Spleen (tissue), 11 donors: ENCODE results near the gene VPS52. TPM values are rescaled to one million over a fixed set of nuclear protein-coding genes. Genes with fewer than 3 reads are reported as not detected.
A peak's percentile ranks its signal among the peaks of the same experiment; 100 is the strongest.

Experiments used
- DNase-seq: peaks from one replicate; pipeline ENCODE4 v3.0.0-alpha.2; 2020
- H3K27ac ChIP-seq, 8 donors: fragments of 200-600 bp; sonication (generic) in 7 of 8; 1 replicate in 4 of 8; 2 replicates in 4 of 8; pipeline versions ENCODE4 v1.5.0 to v1.8.0; 2016 to 2021; ENCODE audit warnings: inconsistent platforms in 4 of 8, mild to moderate bottlenecking in 4 of 8, moderate library complexity in 1 of 8
- H3K27me3 ChIP-seq, 7 donors: fragments of 200-600 bp; sonication (generic) in 6 of 7; replicated peaks in 1 of 7; 1 replicate in 4 of 7; 2 replicates in 3 of 7; pipeline versions ENCODE4 v1.5.0 to v1.8.0; 2016 to 2021; ENCODE audit warnings: inconsistent platforms in 3 of 7, mild to moderate bottlenecking in 1 of 7
- H3K36me3 ChIP-seq, 6 donors: fragments of 200-600 bp; sonication (generic) in 5 of 6; 1 replicate in 4 of 6; 2 replicates in 2 of 6; pipeline versions ENCODE4 v1.5.0 to v1.8.0; 2016 to 2021; ENCODE audit warnings: inconsistent platforms in 2 of 6
- H3K4me1 ChIP-seq, 6 donors: fragments of 200-600 bp; sonication (generic) in 5 of 6; 1 replicate in 3 of 6; 2 replicates in 3 of 6; pipeline versions ENCODE4 v1.5.0 to v1.8.0; 2016 to 2021; ENCODE audit warnings: inconsistent platforms in 3 of 6
- H3K4me3 ChIP-seq, 8 donors: fragments of 200-600 bp; sonication (generic) in 7 of 8; 1 replicate in 4 of 8; 2 replicates in 4 of 8; pipeline versions ENCODE4 v1.5.0 to v1.8.0; 2016 to 2021; ENCODE audit warnings: inconsistent platforms in 4 of 8, mild to moderate bottlenecking in 4 of 8, moderate library complexity in 2 of 8
- H3K9me3 ChIP-seq, 8 donors: fragments of 200-600 bp; sonication (generic) in 7 of 8; 1 replicate in 4 of 8; 2 replicates in 4 of 8; pipeline versions ENCODE4 v1.5.0 to v1.8.0; 2016 to 2021; ENCODE audit warnings: inconsistent platforms in 4 of 8
- POLR2A ChIP-seq, 3 donors: fragments of 450-650 bp; IDR thresholded peaks; one replicate each; pipeline ENCODE4 v1.5.1; 2017; ENCODE audit warnings: antibody characterized with exemption in 3 of 3, mild to moderate bottlenecking in 1 of 3
- POLR2AphosphoS5 ChIP-seq, 3 donors: sonication (generic); formaldehyde crosslinking; IDR thresholded peaks; one replicate each; pipeline ENCODE4 v1.5.1; 2017; ENCODE audit warnings: antibody characterized with exemption in 3 of 3
- WGBS, 5 donors: extraction: QIAGEN DNeasy Blood & Tissue Kit in 3 of 5; methylation state at CpG; one replicate each; pipeline versions ENCODE4 v1.1.5 to v1.1.7; 2013 to 2018; 5-methylcytosine and 5-hydroxymethylcytosine counted together
- intact Hi-C: fragments of 100-400 bp; cut with DNase I; formaldehyde crosslinking; loops from one replicate; pipeline ENCODE4 v1.15.0; 2023; ENCODE audit warnings: low total_unique reads
- polyA plus RNA-seq, 3 donors: library from polyadenylated mRNA; stranded (reverse); fragments of 200-250 nt; gene quantifications; one replicate each; pipeline ENCODE4 v1.2.1, GENCODE V29; 2013
- total RNA-seq, 7 donors: library from RNA; depleted of rRNA in 3 of 7; stranded (reverse); fragments of >200 nt in 3 of 7; fragmentation: NEBNext Ultra II Directional in 4 of 7; extraction: Animal tissue kit (Norgen Biotek cat#: 25700) in 4 of 7; gene quantifications; one replicate each; pipeline versions ENCODE4 v1.1.0 to v1.2.1, GENCODE V29; 2016 to 2021
- TF ChIP-seq, protein P1 (sequence below), 11 experiments: fragments of 200-600 bp in 7 of 11; fragments of 450-650 bp in 4 of 11; sonication (generic) in 4 of 11; IDR thresholded peaks in 8 of 11; conservative IDR thresholded peaks in 3 of 11; 1 replicate in 7 of 11; 2 replicates in 4 of 11; pipeline versions ENCODE4 v1.4.0 to v1.8.0; 2016 to 2021; ENCODE audit warnings: antibody characterized with exemption in 11 of 11, inconsistent platforms in 4 of 11, mild to moderate bottlenecking in 1 of 11
- donor health status: healthy with polysubstance abuse.
- donor health status: DM: no; HTN: no; CAD: no; lungs with moderate emphysema.
- donor health status: DM: no; HTN: no; CAD: no.
- donor health status: Bipolar disorder and iron deficiency.
- donor health status: healthy.
- donor health status: DM: no; HTN: no; CAD: no.
- donor health status: DM: yes; HTN: yes; CAD: no.

The VPS52 gene
- total and polyA plus RNA-seq, 10 donors: 31.7 to 87.7 (median 54.1) TPM

DNA sequence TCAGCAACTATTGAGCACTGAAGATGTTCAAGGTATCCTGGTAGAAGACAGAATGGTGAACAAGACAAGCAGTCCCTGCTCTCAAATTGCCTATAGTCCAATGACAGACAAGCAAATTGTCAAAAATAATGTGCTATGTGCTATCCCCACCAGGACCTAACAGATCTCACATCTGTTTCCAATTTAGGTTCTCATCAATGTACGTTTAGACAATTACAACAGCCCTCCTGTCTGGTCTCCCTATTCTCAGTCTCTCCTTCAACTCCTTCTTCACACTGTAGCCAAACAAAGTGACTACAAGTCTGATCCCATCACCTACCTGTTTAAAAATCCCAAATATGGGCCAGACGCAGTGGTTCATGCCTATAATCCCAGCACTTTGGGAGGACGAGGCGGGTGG lies 34.7 kb upstream of the VPS52 start:
- no peak overlapping the region for H3K4me3 ChIP-seq
- intact Hi-C loops: no loop called here
- H3K27me3 ChIP-seq: no peaks in the 10 kb centered on the region
- TF ChIP-seq POLR2A (IDR thresholded peaks at IDR 0.05): no peak
- TF ChIP-seq, protein P1, sequence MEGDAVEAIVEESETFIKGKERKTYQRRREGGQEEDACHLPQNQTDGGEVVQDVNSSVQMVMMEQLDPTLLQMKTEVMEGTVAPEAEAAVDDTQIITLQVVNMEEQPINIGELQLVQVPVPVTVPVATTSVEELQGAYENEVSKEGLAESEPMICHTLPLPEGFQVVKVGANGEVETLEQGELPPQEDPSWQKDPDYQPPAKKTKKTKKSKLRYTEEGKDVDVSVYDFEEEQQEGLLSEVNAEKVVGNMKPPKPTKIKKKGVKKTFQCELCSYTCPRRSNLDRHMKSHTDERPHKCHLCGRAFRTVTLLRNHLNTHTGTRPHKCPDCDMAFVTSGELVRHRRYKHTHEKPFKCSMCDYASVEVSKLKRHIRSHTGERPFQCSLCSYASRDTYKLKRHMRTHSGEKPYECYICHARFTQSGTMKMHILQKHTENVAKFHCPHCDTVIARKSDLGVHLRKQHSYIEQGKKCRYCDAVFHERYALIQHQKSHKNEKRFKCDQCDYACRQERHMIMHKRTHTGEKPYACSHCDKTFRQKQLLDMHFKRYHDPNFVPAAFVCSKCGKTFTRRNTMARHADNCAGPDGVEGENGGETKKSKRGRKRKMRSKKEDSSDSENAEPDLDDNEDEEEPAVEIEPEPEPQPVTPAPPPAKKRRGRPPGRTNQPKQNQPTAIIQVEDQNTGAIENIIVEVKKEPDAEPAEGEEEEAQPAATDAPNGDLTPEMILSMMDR (IDR thresholded peaks at IDR 0.05 in 8 of 11, conservative IDR thresholded peaks at IDR 0.05 in 3 of 11): no peak
- TF ChIP-seq POLR2AphosphoS5 (IDR thresholded peaks at IDR 0.05): no peak
- H3K4me1 ChIP-seq: peaks cover 21 to 100% (median 78%) of the 10 kb centered on the region in 6 donors
- H3K9me3 ChIP-seq: no peaks in the 10 kb centered on the region
- 81 to 95% (median 85%) methylated on average over 4 of the region's 4 CpGs for WGBS, 5 donors
- DNase-seq: no peak
- H3K36me3 ChIP-seq: peaks cover 0 to 100% (median 80%) of the 10 kb centered on the region in 6 donors
- H3K27ac ChIP-seq: peak overlapping the region in 4 of 8 donors; percentile 9 to 68 (median 47)

DNA sequence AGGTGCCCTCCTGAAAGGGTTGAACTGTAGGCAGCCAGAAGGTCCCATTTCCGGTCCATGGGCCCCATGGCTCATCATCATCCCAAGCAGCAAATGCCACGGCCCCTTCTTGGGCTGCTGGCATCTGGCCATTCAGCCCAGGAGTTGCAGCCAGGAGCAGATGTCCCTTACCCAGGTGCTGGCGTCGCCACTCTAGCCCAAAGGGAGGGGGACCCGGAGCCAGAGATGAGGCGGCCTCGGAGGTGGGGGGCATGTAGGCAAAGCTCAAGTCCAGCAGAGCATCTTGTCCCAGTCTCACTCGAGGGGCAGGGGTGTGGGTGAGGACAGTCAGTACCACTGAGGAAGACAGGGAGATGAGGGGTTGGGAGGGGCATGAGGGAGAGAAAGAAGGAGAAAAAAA lies 33.4 kb upstream of the VPS52 start:
- intact Hi-C loops: no loop called here

DNA sequence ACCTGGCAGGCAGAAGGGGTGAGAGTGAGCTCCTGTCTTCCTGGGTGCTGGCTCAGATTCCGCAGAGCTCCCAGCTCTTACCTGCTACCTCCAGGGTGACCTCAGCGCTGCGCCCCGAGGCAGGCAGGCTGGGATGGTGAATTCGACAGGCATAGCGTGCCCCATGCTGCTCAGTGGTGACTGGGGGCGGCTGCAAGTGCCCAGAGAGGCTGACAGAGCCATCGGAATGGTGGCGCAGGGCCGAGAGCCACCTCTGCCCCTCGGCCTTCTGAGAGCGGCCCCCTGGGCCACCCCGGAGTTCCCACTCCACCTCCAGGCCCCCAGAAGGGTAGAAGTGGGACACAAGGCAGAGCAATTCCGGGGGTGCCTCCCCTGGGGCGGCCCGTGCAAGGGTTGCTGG lies 32.5 kb upstream of the VPS52 start:
- Histone ChIP-seq H3K36me3 (peaks cover 0 to 93% (median 65%) of the 10 kb centered on the region in 6 donors), H3K27me3 (no peaks in the 10 kb centered on the region), H3K9me3 (no peaks in the 10 kb centered on the region), H3K27ac (peak overlapping the region in 1 of 8 donors; percentile 68), H3K4me1 (peaks cover 8 to 99% (median 76%) of the 10 kb centered on the region in 6 donors), H3K4me3 (no peak overlapping the region)
- WGBS, 5 donors: 87 to 93% (median 91%) methylated on average over 7 to 16 of the region's 16 CpGs
- intact Hi-C loops: no loop called here
- TF ChIP-seq POLR2A (IDR thresholded peaks at IDR 0.05): no peak
- peak in 2 of 3 donors; percentile 52 to 77 for TF ChIP-seq POLR2AphosphoS5 (IDR thresholded peaks at IDR 0.05)
- TF ChIP-seq, protein P1 (IDR thresholded peaks at IDR 0.05 in 8 of 11, conservative IDR thresholded peaks at IDR 0.05 in 3 of 11): no peak
- no peak for DNase-seq

More for the DNA sequence above, 33.4 kb upstream of the VPS52 start:
- Histone ChIP-seq H3K36me3 (peaks cover 0 to 100% (median 70%) of the 10 kb centered on the region in 6 donors), H3K9me3 (no peaks in the 10 kb centered on the region), H3K27me3 (no peaks in the 10 kb centered on the region), H3K4me3 (no peak overlapping the region), H3K4me1 (peaks cover 11 to 100% (median 78%) of the 10 kb centered on the region in 6 donors), H3K27ac (peak overlapping the region in 5 of 8 donors; percentile 9 to 68 (median 43))
- TF ChIP-seq POLR2A (IDR thresholded peaks at IDR 0.05) (no peak), POLR2AphosphoS5 (IDR thresholded peaks at IDR 0.05) (peak in 2 of 3 donors; percentile 18 to 59)
- WGBS, 5 donors: 86 to 92% (median 89%) methylated on average over 7 to 8 of the region's 8 CpGs
- DNase-seq: no peak

DNA sequence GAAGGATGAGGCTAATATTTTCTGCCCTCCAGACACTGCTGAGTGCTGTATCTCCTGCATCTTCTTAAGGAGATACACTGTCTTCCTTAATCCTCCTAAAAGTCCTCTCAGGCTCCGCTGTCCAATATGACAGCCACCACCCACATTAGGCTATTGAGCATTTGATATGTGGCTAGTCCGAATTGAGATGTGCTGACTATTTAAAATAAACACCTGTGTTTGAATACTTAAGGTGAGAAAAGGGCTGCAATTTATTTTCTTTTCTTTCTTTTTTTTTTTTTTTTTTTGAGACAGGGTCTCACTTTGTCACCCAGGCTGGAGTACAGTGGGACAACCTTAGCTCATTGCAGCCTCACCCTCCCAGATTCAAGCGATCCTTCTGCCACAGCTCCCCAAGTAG lies 30.2 kb upstream of the VPS52 start:
- Histone ChIP-seq H3K27ac (peak overlapping the region in 2 of 8 donors; percentile 3 to 94), H3K27me3 (no peaks in the 10 kb centered on the region), H3K4me1 (peaks cover 16 to 90% (median 70%) of the 10 kb centered on the region in 6 donors), H3K4me3 (no peak overlapping the region), H3K36me3 (peaks cover 0 to 73% (median 51%) of the 10 kb centered on the region in 6 donors), H3K9me3 (no peaks in the 10 kb centered on the region)
- no peak for DNase-seq
- TF ChIP-seq POLR2A (IDR thresholded peaks at IDR 0.05) (no peak), POLR2AphosphoS5 (IDR thresholded peaks at IDR 0.05) (no peak)
- TF ChIP-seq, protein P1 (IDR thresholded peaks at IDR 0.05 in 8 of 11, conservative IDR thresholded peaks at IDR 0.05 in 3 of 11): no peak
- whole genome bisulfite sequencing, 5 donors: 90 to 94% (median 92%) methylated on average over 3 of the region's 3 CpGs
- intact Hi-C loops: no loop called here
